Stimulated activated naive CD8-positive, alpha-beta T cell treated with anti-CD3 and anti-CD28 coated beads, Interleukin-15, amount 100 ng/mL, for 72 hours (primary cell): Measurements from ENCODE around the gene MOB3B.

Source experiments
- ATAC-seq: fragments of 150-1000 bp; cut with Tn5 transposase; 2 replicates; pipeline ENCODE4 v1.10.0; 2021; ENCODE audit warnings: mild to moderate bottlenecking, moderate library complexity
- DNase-seq, 2 donors: peaks; one replicate each; pipeline ENCODE4 v3.0.0; 2021 to 2022
- H3K27ac Mint-ChIP-seq, 2 donors: one replicate each; pipeline ENCODE4 v1.8.0; 2022; ENCODE audit warnings: mild to moderate bottlenecking in 2 of 2, mixed read lengths in 2 of 2, moderate library complexity in 2 of 2
- H3K27me3 Mint-ChIP-seq: one replicate; pipeline ENCODE4 v1.8.0; 2022; ENCODE audit warnings: mixed read lengths
- H3K4me1 Mint-ChIP-seq: one replicate; pipeline ENCODE4 v1.8.0; 2022; ENCODE audit warnings: mild to moderate bottlenecking, mixed read lengths
- H3K4me3 Mint-ChIP-seq, 2 donors: one replicate each; pipeline ENCODE4 v1.8.0; 2022; ENCODE audit warnings: mild to moderate bottlenecking in 2 of 2, mixed read lengths in 2 of 2, moderate library complexity in 1 of 2
- H3K9me3 Mint-ChIP-seq, 2 donors: one replicate each; pipeline ENCODE4 v1.8.0; 2022; ENCODE audit warnings: mixed read lengths in 2 of 2

MOB3B gene

GRCh38 chr9:27556470-27556869, 26.9 kb upstream of the MOB3B start:
- Mint-ChIP-seq H3K27me3 (no peaks in the 10 kb centered on the region), H3K4me1 (peaks cover under 1% of the 10 kb centered on the region), H3K9me3 (no peaks in the 10 kb centered on the region), H3K27ac (no peak overlapping the region), H3K4me3 (no peak overlapping the region)
- DNase-seq = no peak
- no peak for ATAC-seq

DNA sequence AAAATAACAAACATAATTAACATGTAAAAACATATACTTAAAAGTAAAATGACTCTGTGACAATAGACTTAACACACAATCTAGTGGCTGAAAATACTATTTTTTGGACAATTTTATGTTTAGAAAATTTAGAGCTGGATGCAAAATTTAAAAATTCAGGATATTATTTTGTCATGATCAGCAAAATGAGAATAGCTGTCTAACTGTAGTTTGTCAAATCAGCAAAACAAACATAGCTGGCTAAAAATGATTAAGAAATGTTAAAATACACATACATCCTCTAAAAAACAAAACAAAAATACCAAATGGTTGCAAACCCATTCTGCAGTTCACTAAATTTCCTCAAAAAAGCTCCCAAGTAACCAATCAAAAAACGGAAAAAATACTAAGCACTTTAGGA, 25.1 kb upstream of the MOB3B start:
- ATAC-seq (no peak), DNase-seq (no peak)
- H3K4me3 Mint-ChIP-seq = no peak overlapping the region
- H3K27ac Mint-ChIP-seq = no peak overlapping the region
- H3K9me3 Mint-ChIP-seq = no peaks in the 10 kb centered on the region
- no peaks in the 10 kb centered on the region for H3K27me3 Mint-ChIP-seq
- H3K4me1 Mint-ChIP-seq = no peaks in the 10 kb centered on the region

DNA sequence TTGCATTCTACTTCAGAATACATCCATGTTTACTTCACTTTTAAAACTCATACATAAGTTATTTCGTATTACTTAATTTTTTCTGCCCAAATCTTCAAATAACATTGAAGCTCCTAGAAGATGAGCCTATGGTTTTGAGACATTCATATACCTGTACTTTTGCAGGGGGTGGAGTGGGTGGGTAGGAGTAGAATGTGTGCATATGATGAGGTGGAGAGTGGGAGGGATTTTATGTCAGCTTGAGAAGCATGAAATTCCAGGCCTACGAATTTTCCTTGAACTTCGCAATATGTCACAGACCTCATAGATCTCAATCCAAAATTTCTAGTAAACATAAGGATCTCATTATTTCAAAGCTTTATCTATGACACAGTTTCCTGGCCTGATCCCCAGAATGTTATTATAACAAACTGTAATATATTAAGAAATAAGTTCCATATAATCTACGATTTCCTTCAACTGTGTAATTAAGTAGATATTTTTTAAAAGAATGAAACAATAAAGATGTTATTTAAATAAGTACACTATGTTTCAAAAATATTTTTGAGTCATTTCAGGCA, 19.7 kb upstream of the MOB3B start:
- Mint-ChIP-seq H3K27ac (no peak overlapping the region), H3K27me3 (no peaks in the 10 kb centered on the region), H3K4me3 (no peak overlapping the region), H3K4me1 (no peaks in the 10 kb centered on the region), H3K9me3 (no peaks in the 10 kb centered on the region)
- DNase-seq (no peak), ATAC-seq (no peak)

DNA sequence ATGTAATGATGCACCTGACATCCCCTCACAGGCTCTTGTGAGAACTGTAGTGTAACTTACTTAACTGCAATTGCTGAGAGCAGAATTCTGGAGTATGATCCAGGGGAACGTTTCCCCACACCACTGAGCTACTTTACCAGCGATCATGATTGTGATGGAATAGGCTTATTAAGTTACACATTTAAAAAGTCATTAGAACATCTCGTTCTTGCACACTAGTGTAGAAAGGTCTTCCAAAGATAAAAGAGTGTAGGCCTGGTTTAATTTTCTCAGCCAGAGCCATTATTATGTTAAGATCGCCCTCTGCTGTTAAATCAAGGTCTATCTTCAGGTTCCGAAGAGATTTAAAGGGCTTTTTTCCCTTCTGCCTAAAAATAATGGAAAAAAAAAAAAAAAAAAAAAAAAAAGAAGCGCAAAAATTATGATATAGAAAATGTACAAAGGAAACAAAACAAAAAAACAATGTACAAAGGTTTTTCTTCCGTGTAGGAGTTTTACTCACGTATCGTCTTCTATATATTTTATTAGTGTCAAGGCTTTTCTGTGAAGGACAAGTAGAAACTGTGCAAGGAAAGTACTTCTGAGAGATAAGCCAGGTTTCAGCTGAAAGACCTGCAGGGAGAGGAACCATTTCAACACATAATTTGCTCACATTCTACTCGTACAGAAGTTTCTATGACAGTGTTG, 18.6 kb upstream of the MOB3B start:
- no peak overlapping the region for H3K27ac Mint-ChIP-seq
- no peaks in the 10 kb centered on the region for H3K9me3 Mint-ChIP-seq
- H3K4me3 Mint-ChIP-seq = no peak overlapping the region
- no peaks in the 10 kb centered on the region for H3K4me1 Mint-ChIP-seq
- DNase-seq = no peak
- no peak for ATAC-seq
- no peaks in the 10 kb centered on the region for H3K27me3 Mint-ChIP-seq

- Mint-ChIP-seq H3K9me3 (no peaks in the 10 kb centered on the region), H3K27me3 (no peaks in the 10 kb centered on the region), H3K4me1 (no peaks in the 10 kb centered on the region), H3K27ac (no peak overlapping the region), H3K4me3 (no peak overlapping the region)
- ATAC-seq = no peak
- DNase-seq = no peak
Measured at GRCh38 chr9:27545471-27545870, 15.9 kb upstream of the MOB3B start.

DNA sequence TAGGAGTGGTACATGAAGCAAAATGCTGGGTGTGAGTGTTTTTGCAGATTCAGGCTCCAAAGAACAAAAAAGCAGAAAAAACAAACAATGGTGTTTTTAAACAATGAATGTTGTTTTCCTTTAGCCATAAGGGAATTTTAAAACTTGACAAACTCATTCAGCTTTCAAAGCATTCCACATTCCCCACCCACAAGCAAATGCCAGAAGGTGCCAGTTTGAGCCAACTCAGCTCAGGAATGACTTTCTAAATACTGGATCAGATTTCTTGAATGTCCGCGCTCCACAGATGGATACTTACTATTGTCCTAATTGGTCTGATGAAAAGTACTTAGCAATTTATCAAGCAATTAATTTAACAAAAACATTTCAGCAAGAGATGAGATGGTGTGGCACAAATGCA, 12.9 kb upstream of the MOB3B start:
- Mint-ChIP-seq H3K9me3 (no peaks in the 10 kb centered on the region), H3K27me3 (no peaks in the 10 kb centered on the region), H3K4me1 (no peaks in the 10 kb centered on the region), H3K4me3 (no peak overlapping the region), H3K27ac (no peak overlapping the region)
- no peak for DNase-seq
- no peak for ATAC-seq

- no peak for DNase-seq
- ATAC-seq = no peak
- Mint-ChIP-seq H3K4me3 (no peak overlapping the region), H3K4me1 (no peaks in the 10 kb centered on the region), H3K27me3 (no peaks in the 10 kb centered on the region), H3K9me3 (no peaks in the 10 kb centered on the region), H3K27ac (peak overlapping the region in 1 of 2 donors; percentile 54)
Measured at GRCh38 chr9:27541740-27542139, 12.1 kb upstream of the MOB3B start.

DNA sequence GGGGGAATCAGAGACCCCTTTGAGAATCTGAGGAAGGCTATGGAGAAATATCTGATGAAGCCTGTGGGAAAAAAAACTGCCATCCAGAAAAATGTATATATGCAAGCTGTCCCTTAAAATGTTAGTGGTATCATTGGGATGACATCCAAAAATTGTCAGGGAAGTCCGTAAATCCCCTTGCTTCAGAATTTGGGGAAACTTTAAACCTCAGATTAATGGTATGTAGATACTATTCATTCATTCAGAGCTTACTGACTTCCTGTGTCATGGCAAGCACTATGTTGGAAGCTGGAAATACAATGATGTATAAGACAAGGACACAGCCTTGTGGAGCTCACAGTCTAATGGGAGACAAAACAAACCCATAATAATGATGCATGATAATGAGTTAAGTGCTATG, 10.9 kb upstream of the MOB3B start:
- no peaks in the 10 kb centered on the region for H3K27me3 Mint-ChIP-seq
- no peak overlapping the region for H3K4me3 Mint-ChIP-seq
- H3K9me3 Mint-ChIP-seq = no peaks in the 10 kb centered on the region
- peak overlapping the region in 1 of 2 donors; percentile 48 for H3K27ac Mint-ChIP-seq
- no peak for ATAC-seq
- no peak for DNase-seq
- no peaks in the 10 kb centered on the region for H3K4me1 Mint-ChIP-seq

DNA sequence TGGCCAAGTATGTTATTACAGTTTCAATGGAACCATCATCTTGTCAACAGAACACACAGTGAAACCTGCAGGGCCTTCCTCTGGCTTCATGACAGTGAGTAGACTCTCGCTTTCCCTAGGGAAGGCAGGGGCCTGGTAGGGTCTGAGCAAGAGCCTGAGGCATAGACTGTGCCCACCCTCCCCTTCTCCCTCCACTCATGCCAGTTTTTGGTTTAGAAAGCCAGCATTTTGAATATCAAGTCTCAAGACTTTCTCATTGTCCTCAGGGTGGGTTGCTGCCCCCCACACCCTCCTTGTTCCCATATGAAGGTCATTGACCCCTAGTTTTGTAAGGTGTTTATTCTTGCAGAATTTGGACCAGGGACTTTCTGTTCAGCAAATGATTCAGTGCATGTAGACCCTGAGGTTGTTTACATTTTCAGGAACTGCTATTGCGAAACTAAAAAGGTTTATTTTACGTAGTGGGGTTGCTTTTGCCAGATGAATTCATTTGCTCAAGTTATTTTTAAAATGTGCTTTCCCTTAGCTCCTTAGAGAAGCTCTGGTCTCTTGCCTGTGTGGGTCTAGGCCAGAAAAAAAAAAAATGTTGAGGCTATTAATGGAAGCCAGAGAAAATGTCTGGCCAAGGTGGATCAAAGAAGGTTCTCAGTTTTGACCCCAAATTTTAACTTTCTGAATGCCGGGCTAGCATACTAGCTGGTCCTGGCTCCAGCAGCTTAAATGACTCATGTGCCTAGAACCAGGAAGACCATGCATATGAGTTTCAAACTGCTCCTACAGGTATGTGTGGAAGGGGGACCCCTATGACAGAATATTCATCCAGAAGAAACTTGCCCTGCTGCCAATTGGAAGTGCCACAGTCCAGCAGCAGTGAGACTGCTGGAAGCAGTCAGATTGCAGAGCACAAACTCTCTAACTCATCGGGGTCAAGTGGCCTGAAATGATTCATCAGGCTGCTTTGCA, 10.1 kb upstream of the MOB3B start:
- Mint-ChIP-seq H3K4me3 (no peak overlapping the region), H3K27me3 (no peaks in the 10 kb centered on the region), H3K27ac (no peak overlapping the region), H3K4me1 (no peaks in the 10 kb centered on the region), H3K9me3 (no peaks in the 10 kb centered on the region)
- ATAC-seq (no peak), DNase-seq (no peak)

GRCh38 chr9:27538647-27539046, 9.0 kb upstream of the MOB3B start:
- H3K4me1 Mint-ChIP-seq = no peaks in the 10 kb centered on the region
- ATAC-seq (no peak), DNase-seq (no peak)
- H3K27me3 Mint-ChIP-seq = no peaks in the 10 kb centered on the region
- no peak overlapping the region for H3K4me3 Mint-ChIP-seq
- peak overlapping the region in 1 of 2 donors; percentile 74 for H3K27ac Mint-ChIP-seq
- no peaks in the 10 kb centered on the region for H3K9me3 Mint-ChIP-seq

DNA sequence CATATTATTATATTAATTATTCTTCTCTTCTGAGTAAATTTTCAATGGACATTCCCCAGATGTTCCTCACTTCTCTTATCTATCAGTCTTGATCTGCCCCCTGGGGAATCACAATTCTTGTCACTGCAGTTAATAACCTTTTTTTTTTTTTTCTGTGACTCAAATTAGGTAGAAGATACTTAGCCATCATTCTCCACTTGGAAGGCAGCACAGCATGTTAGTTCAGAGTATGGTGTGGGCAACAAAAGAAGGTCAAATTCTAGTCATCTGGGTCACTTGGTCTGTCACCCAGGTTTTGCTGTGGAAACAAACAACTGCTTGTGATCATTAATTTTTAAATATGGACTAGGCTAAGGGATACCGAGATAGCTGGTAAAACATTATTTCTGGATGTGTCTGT, 8.1 kb upstream of the MOB3B start:
- ATAC-seq = no peak
- no peaks in the 10 kb centered on the region for H3K27me3 Mint-ChIP-seq
- H3K4me3 Mint-ChIP-seq = no peak overlapping the region
- no peak for DNase-seq
- H3K27ac Mint-ChIP-seq = no peak overlapping the region
- H3K4me1 Mint-ChIP-seq = no peaks in the 10 kb centered on the region
- H3K9me3 Mint-ChIP-seq = no peaks in the 10 kb centered on the region

- Mint-ChIP-seq H3K9me3 (no peaks in the 10 kb centered on the region), H3K4me1 (no peaks in the 10 kb centered on the region), H3K4me3 (no peak overlapping the region), H3K27ac (no peak overlapping the region), H3K27me3 (no peaks in the 10 kb centered on the region)
- ATAC-seq = no peak
- no peak for DNase-seq
Measured at GRCh38 chr9:27537027-27537435, 7.4 kb upstream of the MOB3B start.

GRCh38 chr9:27536168-27536567, 6.6 kb upstream of the MOB3B start:
- H3K27ac Mint-ChIP-seq = no peak overlapping the region
- H3K9me3 Mint-ChIP-seq = no peaks in the 10 kb centered on the region
- no peaks in the 10 kb centered on the region for H3K27me3 Mint-ChIP-seq
- H3K4me1 Mint-ChIP-seq = no peaks in the 10 kb centered on the region
- no peak for ATAC-seq
- H3K4me3 Mint-ChIP-seq = no peak overlapping the region
- DNase-seq = no peak

DNA sequence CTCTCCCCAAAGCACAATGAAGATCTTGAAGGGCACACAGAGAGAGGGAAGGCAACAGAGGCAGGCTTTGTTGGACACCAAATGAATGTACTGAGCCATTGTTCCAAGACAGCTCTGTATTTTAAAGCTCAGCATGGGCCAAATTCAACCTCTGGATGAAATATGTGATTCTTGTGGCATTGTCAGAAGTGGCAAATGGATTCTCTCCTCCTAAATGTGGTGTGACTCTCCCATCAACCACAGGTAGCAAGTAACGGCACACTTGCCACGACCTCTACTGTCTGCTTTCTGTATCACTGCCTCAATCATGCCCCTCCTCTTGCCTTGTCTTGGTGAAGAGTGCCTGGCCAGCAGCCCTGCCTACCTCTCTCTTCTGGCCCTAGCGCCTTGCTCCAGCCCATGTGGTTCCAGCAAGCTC, 6.1 kb upstream of the MOB3B start:
- Mint-ChIP-seq H3K9me3 (no peaks in the 10 kb centered on the region), H3K27ac (no peak overlapping the region), H3K4me1 (no peaks in the 10 kb centered on the region), H3K27me3 (no peaks in the 10 kb centered on the region), H3K4me3 (no peak overlapping the region)
- no peak for DNase-seq
- no peak for ATAC-seq

DNA sequence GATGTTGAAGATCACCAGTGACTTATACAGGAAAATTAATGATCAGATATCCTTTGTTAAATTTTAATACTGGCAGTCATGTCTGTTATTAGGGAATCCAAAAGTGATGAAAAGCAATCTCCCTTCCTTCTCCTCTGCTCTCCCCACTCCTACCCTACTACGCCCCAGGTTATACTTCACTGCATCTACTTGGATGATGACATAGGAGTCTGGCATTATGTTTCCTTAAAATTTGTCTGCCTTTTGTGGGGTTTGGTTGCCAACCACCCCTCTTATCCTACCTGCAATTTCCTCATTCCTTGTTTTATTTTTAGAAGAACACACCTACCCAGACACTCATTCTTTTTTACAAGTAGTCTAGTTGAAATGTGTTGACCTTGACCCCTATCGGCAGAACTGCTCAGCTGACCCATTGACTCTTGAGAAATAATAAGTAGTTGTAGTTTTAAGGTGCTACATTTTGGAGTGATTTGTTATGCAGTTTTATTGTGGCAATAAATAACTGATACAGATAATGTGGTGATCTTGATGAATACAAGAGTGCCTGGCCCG, 5.1 kb upstream of the MOB3B start:
- Mint-ChIP-seq H3K4me3 (no peak overlapping the region), H3K27ac (no peak overlapping the region), H3K27me3 (no peaks in the 10 kb centered on the region), H3K9me3 (no peaks in the 10 kb centered on the region), H3K4me1 (peaks cover 3% of the 10 kb centered on the region)
- DNase-seq (no peak), ATAC-seq (no peak)

GRCh38 chr9:27534131-27534530, 4.5 kb upstream of the MOB3B start:
- Mint-ChIP-seq H3K4me1 (peaks cover 6% of the 10 kb centered on the region), H3K27me3 (no peaks in the 10 kb centered on the region), H3K4me3 (no peak overlapping the region), H3K27ac (no peak overlapping the region), H3K9me3 (no peaks in the 10 kb centered on the region)
- no peak for DNase-seq
- ATAC-seq = no peak
